HG03196 (cell line): ENCODE measurements around the gene SHPK.

ENCODE experiments used
- ATAC-seq: cut with Tn5 transposase; IDR thresholded peaks from one replicate; pipeline ENCODE4 v1.9.1; 2021; ENCODE audit not compliant: unreplicated experiment

The SHPK gene

DNA sequence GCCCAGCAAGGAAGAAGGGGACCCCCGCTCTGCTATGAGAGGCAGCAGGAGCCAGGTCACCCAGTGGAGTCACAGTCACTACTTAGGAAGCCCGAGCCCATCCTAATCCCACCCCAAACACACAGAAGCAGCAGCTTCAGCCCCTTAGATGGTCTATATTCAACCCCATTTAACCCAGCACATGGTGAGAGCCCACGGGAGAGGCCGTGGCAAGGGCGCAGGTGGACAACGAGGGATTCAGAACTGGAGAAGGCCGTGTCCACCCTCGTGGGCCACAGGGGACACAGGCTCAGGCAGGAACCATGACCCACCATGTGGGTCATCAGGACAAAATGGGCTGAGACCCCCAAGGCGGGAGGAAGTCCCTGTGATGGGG, 76.8 kb downstream of the SHPK start:
- ATAC-seq, result no peak

DNA sequence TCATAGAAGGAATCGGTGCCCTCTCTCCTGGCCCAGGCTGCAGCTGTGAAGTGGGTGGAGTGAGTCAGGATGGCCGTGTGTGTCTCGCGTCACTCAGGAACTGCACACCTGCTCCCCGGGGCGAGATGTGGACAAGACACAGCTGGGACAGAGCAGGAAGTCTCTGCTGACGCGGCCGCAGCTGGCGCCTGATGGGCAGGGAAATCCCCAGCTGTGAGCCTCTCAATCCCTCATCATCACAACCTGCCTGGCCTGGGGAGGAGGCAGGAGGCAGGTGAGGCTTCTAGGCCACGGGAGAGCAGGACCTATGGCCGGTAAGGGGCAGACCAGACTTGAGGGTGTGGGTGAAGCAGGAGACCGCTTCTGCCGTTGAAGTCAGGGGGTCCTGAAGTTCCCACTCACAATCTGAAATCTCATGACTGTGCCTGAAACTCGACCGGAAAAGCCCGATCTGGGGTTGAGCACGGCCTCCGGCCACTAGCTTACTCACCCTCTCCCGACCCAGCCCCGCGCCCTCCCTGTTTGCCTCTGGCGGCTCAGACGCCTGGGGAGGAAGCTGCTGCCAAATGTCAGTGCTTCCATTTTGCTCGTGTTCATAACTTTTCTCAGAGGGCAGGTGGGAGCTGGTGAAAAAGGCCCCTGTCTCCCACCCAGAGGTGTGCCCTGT, 77.3 kb downstream of the SHPK start:
- peak; percentile 66 for ATAC-seq
